Ascending aorta (tissue), 2 donors: ENCODE results near the gene TUBG1. TPM values are rescaled to one million over a fixed set of nuclear protein-coding genes. Genes with fewer than 3 reads are reported as not detected.

Experiments
- DNase-seq, 2 donors: peaks; one replicate each; pipeline ENCODE4 v3.0.0-alpha.2; 2019; ENCODE audit warnings: low spot score in 2 of 2
- H3K27ac ChIP-seq, 2 donors: fragments of 200-600 bp; sonication (generic); one replicate each; pipeline ENCODE4 v1.5.1; 2016 to 2017; ENCODE audit warnings: mild to moderate bottlenecking in 1 of 2
- H3K27me3 ChIP-seq: fragments of 200-600 bp; sonication (generic); one replicate; pipeline ENCODE4 v1.5.1; 2017
- H3K36me3 ChIP-seq, 2 donors: fragments of 200-600 bp; sonication (generic); one replicate each; pipeline ENCODE4 v1.5.1; 2016
- H3K4me1 ChIP-seq, 2 donors: fragments of 200-600 bp; sonication (generic); one replicate each; pipeline ENCODE4 v1.5.1; 2016 to 2017; ENCODE audit warnings: mild to moderate bottlenecking in 1 of 2
- H3K4me3 ChIP-seq, 2 donors: fragments of 200-600 bp; sonication (generic); one replicate each; pipeline ENCODE4 v1.5.1; 2016 to 2017; ENCODE audit warnings: mild to moderate bottlenecking in 1 of 2
- H3K9me3 ChIP-seq, 2 donors: fragments of 200-600 bp; sonication (generic); one replicate each; pipeline ENCODE4 v1.5.1; 2016
- intact Hi-C: fragments of 100-400 bp; cut with DNase I; formaldehyde crosslinking; loops from one replicate; pipeline ENCODE4 v1.15.1; 2023
- total RNA-seq: library from RNA; depleted of rRNA; stranded (reverse); fragments of >200 nt; gene quantifications from one replicate; pipeline ENCODE4 v1.1.0, GENCODE V29; 2016
- TF ChIP-seq, protein P1 (sequence below), 3 experiments: fragments of 200-600 bp in 2 of 3; fragments of 450-650 bp in 1 of 3; sonication (generic) in 2 of 3; IDR thresholded peaks; one replicate each; pipeline ENCODE4 v1.5.1; 2016 to 2019; ENCODE audit warnings: antibody characterized with exemption in 3 of 3, mild to moderate bottlenecking in 1 of 3, moderate library complexity in 1 of 3

The TUBG1 gene
- total RNA-seq: 10.5 TPM

DNA sequence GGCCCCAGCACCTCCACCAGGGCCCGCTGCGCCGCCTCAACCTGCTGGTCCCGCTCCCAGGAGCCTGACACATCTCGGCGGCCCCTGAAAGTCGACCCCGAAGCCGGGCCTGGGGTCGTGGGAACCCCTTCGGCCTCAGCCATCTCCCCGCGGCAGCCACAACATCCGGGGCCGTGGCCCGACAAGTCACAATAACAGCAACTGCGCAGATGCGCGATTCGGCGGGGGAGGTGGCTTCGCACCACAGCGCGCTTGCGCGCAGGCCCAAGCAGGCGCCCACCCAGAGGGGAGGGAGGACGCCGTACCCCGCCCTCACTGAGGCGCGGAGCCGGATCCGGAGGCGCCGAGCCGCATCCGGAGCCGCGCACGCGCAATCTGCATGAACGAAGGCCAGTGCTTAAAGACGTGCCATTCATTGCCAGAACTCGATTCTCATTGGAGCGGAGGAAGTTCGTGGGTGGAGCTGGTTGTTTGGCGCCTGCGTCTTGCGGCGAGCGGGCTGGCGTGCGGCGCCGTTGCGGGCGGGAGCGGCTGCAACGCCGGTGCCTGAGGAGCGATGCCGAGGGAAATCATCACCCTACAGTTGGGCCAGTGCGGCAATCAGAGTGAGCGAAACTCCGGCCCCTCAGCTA is at the start of gene TUBG1, which contains the start of gene RETREG3:
TUBG1 (plus strand) TSS at position 502 of the 632 bp plus-strand sequence; CDS start at position 557, 55 bp downstream.
RETREG3 (minus strand) TSS at position 193 of the 632 bp plus-strand sequence; CDS start at position 143, 50 bp downstream.
- Histone ChIP-seq H3K27me3 (no peaks in the 10 kb centered on the region), H3K36me3 (peaks cover 15 to 17% of the 10 kb centered on the region in 2 donors), H3K4me1 (peaks cover 6 to 29% of the 10 kb centered on the region in 2 donors), H3K27ac (peak within 1 kb of the TSS; percentile 89 to 92), H3K9me3 (no peaks in the 10 kb centered on the region), H3K4me3 (peak within 1 kb of the TSS; percentile 76 to 79)
- TF ChIP-seq, protein P1, sequence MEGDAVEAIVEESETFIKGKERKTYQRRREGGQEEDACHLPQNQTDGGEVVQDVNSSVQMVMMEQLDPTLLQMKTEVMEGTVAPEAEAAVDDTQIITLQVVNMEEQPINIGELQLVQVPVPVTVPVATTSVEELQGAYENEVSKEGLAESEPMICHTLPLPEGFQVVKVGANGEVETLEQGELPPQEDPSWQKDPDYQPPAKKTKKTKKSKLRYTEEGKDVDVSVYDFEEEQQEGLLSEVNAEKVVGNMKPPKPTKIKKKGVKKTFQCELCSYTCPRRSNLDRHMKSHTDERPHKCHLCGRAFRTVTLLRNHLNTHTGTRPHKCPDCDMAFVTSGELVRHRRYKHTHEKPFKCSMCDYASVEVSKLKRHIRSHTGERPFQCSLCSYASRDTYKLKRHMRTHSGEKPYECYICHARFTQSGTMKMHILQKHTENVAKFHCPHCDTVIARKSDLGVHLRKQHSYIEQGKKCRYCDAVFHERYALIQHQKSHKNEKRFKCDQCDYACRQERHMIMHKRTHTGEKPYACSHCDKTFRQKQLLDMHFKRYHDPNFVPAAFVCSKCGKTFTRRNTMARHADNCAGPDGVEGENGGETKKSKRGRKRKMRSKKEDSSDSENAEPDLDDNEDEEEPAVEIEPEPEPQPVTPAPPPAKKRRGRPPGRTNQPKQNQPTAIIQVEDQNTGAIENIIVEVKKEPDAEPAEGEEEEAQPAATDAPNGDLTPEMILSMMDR (IDR thresholded peaks at IDR 0.05): peak; percentile 41 to 55 (median 42)
- intact Hi-C loops: loop anchor here (1.0 kb wide), 2 partner anchors 50 to 69 kb away; partner anchors contain the start of gene TUBG2
- DNase-seq: peak; percentile 95 to 99

DNA sequence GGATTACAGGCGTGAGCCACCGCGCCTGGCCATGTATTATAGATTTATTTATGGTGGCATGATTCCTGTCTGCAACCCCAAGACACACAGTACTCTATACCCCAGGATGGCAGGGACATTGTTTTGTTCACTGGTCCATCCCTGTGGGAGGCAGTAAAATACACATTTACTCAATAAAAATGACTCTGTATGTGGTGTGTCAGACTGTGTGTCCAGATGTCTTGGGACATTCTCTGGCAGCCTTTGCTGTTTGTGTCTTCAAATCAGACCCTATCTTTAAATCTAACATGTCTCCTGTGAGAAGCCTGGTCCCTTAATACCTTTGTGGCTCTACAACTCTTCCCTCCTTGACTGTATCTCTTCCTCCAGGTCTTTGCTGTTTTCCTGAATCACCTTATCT is 49.2 kb upstream of the TUBG1 start:
- Histone ChIP-seq H3K9me3 (no peaks in the 10 kb centered on the region), H3K27me3 (no peaks in the 10 kb centered on the region), H3K27ac (peak overlapping the region; percentile 4 to 33), H3K4me1 (peaks cover 5 to 28% of the 10 kb centered on the region in 2 donors), H3K36me3 (peaks cover 8 to 10% of the 10 kb centered on the region in 2 donors), H3K4me3 (no peak overlapping the region)
- DNase-seq: no peak
- TF ChIP-seq, protein P1 (IDR thresholded peaks at IDR 0.05): no peak
- intact Hi-C loops: loop anchor here (5.0 kb wide), 1 partner anchor 117 kb away; the partner anchor contains the start of gene PLEKHH3

GRCh38 chr17:42561897-42562387 is 47.5 kb upstream of the TUBG1 start, which contains the start of gene COASY:
TSS of gene COASY (plus strand) at chr17:42562148. CDS start at chr17:42562623, 475 bp downstream.
- Histone ChIP-seq H3K27ac (peak within 1 kb of the TSS; percentile 84 to 87), H3K4me1 (peaks cover 5 to 31% of the 10 kb centered on the region in 2 donors), H3K4me3 (peak within 1 kb of the TSS; percentile 84), H3K36me3 (peaks cover 16 to 19% of the 10 kb centered on the region in 2 donors), H3K27me3 (no peaks in the 10 kb centered on the region), H3K9me3 (no peaks in the 10 kb centered on the region)
- peak; percentile 78 to 97 for DNase-seq
- TF ChIP-seq, protein P1 (IDR thresholded peaks at IDR 0.05): no peak
- intact Hi-C loops: loop anchor here (1.0 to 5.0 kb wide), 2 partner anchors 26 to 115 kb away; partner anchors contain the start of genes NAGLU and PLEKHH3

DNA sequence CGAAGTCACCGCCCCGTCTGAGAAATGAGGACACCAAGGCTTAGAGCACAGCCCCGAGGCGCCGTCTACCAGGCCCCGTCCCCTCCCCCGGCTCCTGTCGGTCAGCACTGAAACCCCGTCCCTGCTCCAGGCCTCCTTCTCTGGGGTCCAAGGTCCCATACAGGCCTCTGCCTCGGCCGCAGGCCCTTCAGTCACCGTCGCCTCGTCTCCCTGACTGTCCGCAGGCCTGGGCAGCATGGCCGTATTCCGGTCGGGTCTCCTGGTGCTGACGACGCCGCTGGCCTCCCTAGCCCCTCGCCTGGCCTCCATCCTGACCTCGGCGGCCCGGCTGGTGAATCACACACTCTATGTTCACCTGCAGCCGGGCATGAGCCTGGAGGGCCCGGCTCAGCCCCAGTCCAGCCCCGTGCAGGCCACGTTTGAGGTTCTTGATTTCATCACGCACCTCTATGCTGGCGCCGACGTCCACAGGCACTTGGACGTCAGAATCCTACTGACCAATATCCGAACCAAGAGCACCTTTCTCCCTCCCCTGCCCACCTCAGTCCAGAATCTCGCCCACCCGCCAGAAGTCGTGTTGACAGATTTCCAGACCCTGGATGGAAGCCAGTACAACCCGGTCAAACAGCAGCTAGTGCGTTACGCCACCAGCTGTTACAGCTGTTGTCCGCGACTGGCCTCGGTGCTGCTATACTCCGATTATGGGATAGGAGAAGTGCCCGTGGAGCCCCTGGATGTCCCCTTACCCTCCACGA is 46.9 kb upstream of the TUBG1 start:
- Histone ChIP-seq H3K4me1 (peaks cover 5 to 31% of the 10 kb centered on the region in 2 donors), H3K4me3 (peak overlapping the region; percentile 84), H3K27ac (peak overlapping the region; percentile 84 to 87), H3K36me3 (peaks cover 16 to 19% of the 10 kb centered on the region in 2 donors), H3K9me3 (no peaks in the 10 kb centered on the region), H3K27me3 (no peaks in the 10 kb centered on the region)
- intact Hi-C loops: loop anchor here (1.0 to 5.0 kb wide), 2 partner anchors 26 to 115 kb away; partner anchors contain the start of genes NAGLU and PLEKHH3
- no peak for DNase-seq
- TF ChIP-seq, protein P1 (IDR thresholded peaks at IDR 0.05): no peak

DNA sequence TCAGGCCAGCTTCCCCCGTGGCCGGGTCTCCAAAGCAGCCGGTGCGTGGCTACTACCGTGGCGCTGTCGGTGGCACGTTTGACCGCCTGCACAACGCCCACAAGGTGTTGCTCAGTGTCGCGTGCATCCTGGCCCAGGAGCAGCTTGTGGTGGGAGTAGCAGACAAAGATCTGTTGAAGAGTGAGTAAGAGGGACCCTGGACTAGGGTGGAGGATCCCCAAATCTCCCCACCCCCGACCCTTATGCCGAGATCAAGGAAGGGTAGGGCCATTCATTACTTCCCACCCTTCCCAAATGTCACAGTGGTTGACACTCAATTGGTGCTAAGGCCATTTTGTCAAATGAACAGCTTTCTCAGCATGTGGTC is 46.4 kb upstream of the TUBG1 start:
- Histone ChIP-seq H3K9me3 (no peaks in the 10 kb centered on the region), H3K4me1 (peaks cover 5 to 35% of the 10 kb centered on the region in 2 donors), H3K27me3 (no peaks in the 10 kb centered on the region), H3K27ac (peak overlapping the region; percentile 84 to 87), H3K36me3 (peaks cover 16 to 19% of the 10 kb centered on the region in 2 donors), H3K4me3 (peak overlapping the region; percentile 84)
- intact Hi-C loops: loop anchor here (5.0 kb wide), 1 partner anchor 114 kb away; the partner anchor contains the start of gene PLEKHH3
- TF ChIP-seq, protein P1 (IDR thresholded peaks at IDR 0.05): no peak
- no peak for DNase-seq
